ENCODE measurements around the gene VSIR. TPM values are rescaled to one million over a fixed set of nuclear protein-coding genes. Genes with fewer than 3 reads are reported as not detected.
A peak's percentile ranks its signal among the peaks of the same experiment; 100 is the strongest.

VSIR gene
- total RNA-seq, 1 experiment from 2014 or later, result 3.6 TPM

- Mint-ChIP-seq H3K36me3 (ENCODE audit: insufficient read depth, unreplicated experiment) (no peaks in the 10 kb centered on the region), H3K27ac (ENCODE audit: low read depth, unreplicated experiment) (no peak overlapping the region), H3K4me3 (ENCODE audit: unreplicated experiment) (no peak overlapping the region), H3K9me3 (ENCODE audit: unreplicated experiment) (no peaks in the 10 kb centered on the region), H3K4me1 (ENCODE audit: insufficient read depth, unreplicated experiment) (peaks cover 38% of the 10 kb centered on the region), H3K27me3 (ENCODE audit: insufficient read depth, unreplicated experiment) (no peaks in the 10 kb centered on the region)
- DNase-seq (ENCODE audit: unreplicated experiment), result no peak
- ChIA-PET CTCF (no interaction called here), POLR2A (no interaction called here)
- no TSS peak for BruUV-seq (replicated peaks)
- intact Hi-C loops (cut with micrococcal nuclease), result loop anchor here (5.0 kb wide), 1 partner anchor 58 kb away; no protein-coding TSS in a partner anchor
- no peak for TF ChIP-seq CTCF (IDR thresholded peaks at IDR 0.05; ENCODE audit: unreplicated experiment)
Observed at GRCh38 chr10:71770789-71771188, 2.5 kb downstream of the VSIR start.

- H3K36me3 Mint-ChIP-seq (ENCODE audit: insufficient read depth, unreplicated experiment), result no peaks in the 10 kb centered on the region
- H3K4me1 Mint-ChIP-seq (ENCODE audit: insufficient read depth, unreplicated experiment), result peaks cover 43% of the 10 kb centered on the region
- no peaks in the 10 kb centered on the region for H3K9me3 Mint-ChIP-seq (ENCODE audit: unreplicated experiment)
- no peak for TF ChIP-seq CTCF (IDR thresholded peaks at IDR 0.05; ENCODE audit: unreplicated experiment)
- H3K27me3 Mint-ChIP-seq (ENCODE audit: insufficient read depth, unreplicated experiment), result no peaks in the 10 kb centered on the region
- ChIA-PET CTCF (interaction anchor here (0.5 kb wide), 1 partner anchor 474 kb away, joined by 3 read pairs; no protein-coding TSS in a partner anchor), POLR2A (no interaction called here)
- peak; percentile 67 for DNase-seq (ENCODE audit: unreplicated experiment)
- H3K4me3 Mint-ChIP-seq (ENCODE audit: unreplicated experiment), result no peak overlapping the region
- BruUV-seq (replicated peaks), result no TSS peak
- H3K27ac Mint-ChIP-seq (ENCODE audit: low read depth, unreplicated experiment), result no peak overlapping the region
- intact Hi-C loops (cut with micrococcal nuclease), result loop anchor here (5.0 kb wide), 1 partner anchor 58 kb away; no protein-coding TSS in a partner anchor
Observed at GRCh38 chr10:71770255-71770654, 3.1 kb downstream of the VSIR start.

GRCh38 chr10:71769279-71769823 lies 4.0 kb downstream of the VSIR start:
- H3K4me1 Mint-ChIP-seq (ENCODE audit: insufficient read depth, unreplicated experiment), result peaks cover 48% of the 10 kb centered on the region
- no peak for TF ChIP-seq CTCF (IDR thresholded peaks at IDR 0.05; ENCODE audit: unreplicated experiment)
- ChIA-PET POLR2A (interaction anchor here (0.6 kb wide), 1 partner anchor 661 kb away, joined by 3 read pairs; no protein-coding TSS in a partner anchor), CTCF (no interaction called here)
- H3K27ac Mint-ChIP-seq (ENCODE audit: low read depth, unreplicated experiment), result no peak overlapping the region
- no peaks in the 10 kb centered on the region for H3K36me3 Mint-ChIP-seq (ENCODE audit: insufficient read depth, unreplicated experiment)
- no peak for DNase-seq (ENCODE audit: unreplicated experiment)
- BruUV-seq (replicated peaks), result no TSS peak
- peak overlapping the region; percentile 33 for H3K4me3 Mint-ChIP-seq (ENCODE audit: unreplicated experiment)
- intact Hi-C loops (cut with micrococcal nuclease), result loop anchor here (5.0 kb wide), 1 partner anchor 42 kb away; no protein-coding TSS in a partner anchor
- no peaks in the 10 kb centered on the region for H3K27me3 Mint-ChIP-seq (ENCODE audit: insufficient read depth, unreplicated experiment)
- H3K9me3 Mint-ChIP-seq (ENCODE audit: unreplicated experiment), result no peaks in the 10 kb centered on the region

- intact Hi-C loops (cut with micrococcal nuclease), result loop anchor here (5.0 kb wide), 1 partner anchor 40 kb away; no protein-coding TSS in a partner anchor
- H3K4me1 Mint-ChIP-seq (ENCODE audit: insufficient read depth, unreplicated experiment), result peaks cover 39% of the 10 kb centered on the region
- POLR2A ChIA-PET, result interaction anchor here (0.8 to 2.0 kb wide), 7 partner anchors 21 to 84 kb away, joined by 3 to 6 read pairs (median 3); partner anchors contain the start of gene PSAP
- H3K27me3 Mint-ChIP-seq (ENCODE audit: insufficient read depth, unreplicated experiment), result no peaks in the 10 kb centered on the region
- CTCF ChIA-PET, result interaction anchor here (0.6 to 1.9 kb wide), 7 partner anchors 29 to 424 kb away, joined by 3 to 7 read pairs (median 3); no protein-coding TSS in a partner anchor
- H3K4me3 Mint-ChIP-seq (ENCODE audit: unreplicated experiment), result peak overlapping the region; percentile 59
- peak; percentile 50 for DNase-seq (ENCODE audit: unreplicated experiment)
- peak overlapping the region; percentile 95 for H3K27ac Mint-ChIP-seq (ENCODE audit: low read depth, unreplicated experiment)
- no TSS peak for BruUV-seq (replicated peaks)
- H3K36me3 Mint-ChIP-seq (ENCODE audit: insufficient read depth, unreplicated experiment), result no peaks in the 10 kb centered on the region
- no peaks in the 10 kb centered on the region for H3K9me3 Mint-ChIP-seq (ENCODE audit: unreplicated experiment)
- no peak for TF ChIP-seq CTCF (IDR thresholded peaks at IDR 0.05; ENCODE audit: unreplicated experiment)
Observed at GRCh38 chr10:71767420-71768035, 5.8 kb downstream of the VSIR start.

Measured in MCF 10A (cell line).